Activated CD8-positive, alpha-beta memory T cell treated with anti-CD3 and anti-CD28 coated beads, Interleukin-2, amount 50 U/mL, for 4 hours (primary cell): ENCODE data around the gene ELMO1.

Experiments
- DNase-seq: peaks from one replicate; pipeline ENCODE4 v3.0.0-alpha.2; 2020

Gene ELMO1

GRCh38 chr7:37112218-37112617 is 336.4 kb downstream of the ELMO1 start:
- DNase-seq = no peak

GRCh38 chr7:37111459-37111858 is 337.2 kb downstream of the ELMO1 start:
- DNase-seq = no peak

- DNase-seq = no peak
These were observed 337.8 kb downstream of the ELMO1 start for GRCh38 chr7:37110660-37111424.

GRCh38 chr7:37109843-37110242 is 338.8 kb downstream of the ELMO1 start:
- no peak for DNase-seq

GRCh38 chr7:37109016-37109683 is 339.5 kb downstream of the ELMO1 start:
- no peak for DNase-seq

GRCh38 chr7:37108615-37109014 is 340.0 kb downstream of the ELMO1 start:
- DNase-seq = no peak

GRCh38 chr7:37107047-37107750 is 341.5 kb downstream of the ELMO1 start:
- DNase-seq = no peak

- no peak for DNase-seq
These were observed 342.9 kb downstream of the ELMO1 start for GRCh38 chr7:37105762-37106161.

- DNase-seq = no peak
These were observed 343.7 kb downstream of the ELMO1 start for GRCh38 chr7:37104822-37105518.

GRCh38 chr7:37102518-37103137 is 346.0 kb downstream of the ELMO1 start:
- DNase-seq = no peak

- DNase-seq = no peak
These were observed 347.8 kb downstream of the ELMO1 start for GRCh38 chr7:37100735-37101331.

- no peak for DNase-seq
These were observed 349.9 kb downstream of the ELMO1 start for GRCh38 chr7:37098762-37099161.

GRCh38 chr7:37097983-37098382 is 350.7 kb downstream of the ELMO1 start:
- no peak for DNase-seq

GRCh38 chr7:37097276-37097675 is 351.4 kb downstream of the ELMO1 start:
- no peak for DNase-seq

GRCh38 chr7:37096341-37096740 is 352.3 kb downstream of the ELMO1 start:
- DNase-seq = no peak

GRCh38 chr7:37095122-37095521 is 353.5 kb downstream of the ELMO1 start:
- DNase-seq = no peak

GRCh38 chr7:37093257-37093656 is 355.4 kb downstream of the ELMO1 start:
- DNase-seq = no peak

- DNase-seq = no peak
These were observed 356.1 kb downstream of the ELMO1 start for GRCh38 chr7:37092548-37092947.

GRCh38 chr7:37089972-37090371 is 358.7 kb downstream of the ELMO1 start:
- DNase-seq = no peak

GRCh38 chr7:37085600-37085999 is 363.1 kb downstream of the ELMO1 start:
- DNase-seq = no peak

- no peak for DNase-seq
These were observed 364.4 kb downstream of the ELMO1 start for GRCh38 chr7:37084303-37084702.

GRCh38 chr7:37083311-37084096 is 365.2 kb downstream of the ELMO1 start:
- no peak for DNase-seq
